Measurements from ENCODE around the gene HAND1. TPM values are rescaled to one million over a fixed set of nuclear protein-coding genes. Genes with fewer than 3 reads are reported as not detected.
A peak's percentile ranks its signal among the peaks of the same experiment; 100 is the strongest.

Gene HAND1
- total RNA-seq, result not detected

DNA sequence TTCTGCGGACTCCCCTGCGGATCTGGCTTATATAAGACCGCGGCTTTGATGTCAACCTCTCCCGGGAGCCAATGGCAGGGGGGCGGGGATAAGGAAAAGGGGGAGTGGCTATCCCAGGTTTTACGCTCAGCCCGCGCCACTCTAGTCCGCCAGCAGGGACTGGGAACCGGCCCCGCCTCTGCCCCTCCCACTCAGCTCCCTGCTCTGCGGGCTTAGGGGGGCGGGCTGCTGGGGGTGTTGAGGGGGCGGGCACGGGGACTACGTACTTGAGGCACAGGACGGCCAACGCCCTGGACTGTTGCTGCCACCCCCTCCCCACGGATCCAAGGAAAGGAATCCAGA lies at the start of gene HAND1:
HAND1 (minus strand) TSS at position 4 of the 342 bp plus-strand sequence. CDS start 219 bp downstream, outside the sequence.
- H3K9me3 Mint-ChIP-seq, result no peaks in the 10 kb centered on the region
- DNase-seq (no peak), ATAC-seq (replicated peaks in 1 of 2) (no peak)
- H3K4me1 Mint-ChIP-seq (ENCODE audit: low read depth), result peaks cover 58% of the 10 kb centered on the region
- H3K4me3 Mint-ChIP-seq, result peak within 1 kb of the TSS; percentile 44 to 69
- H3K27me3 Mint-ChIP-seq (ENCODE audit: low read depth), result peaks cover 86% of the 10 kb centered on the region
- peak within 1 kb of the TSS; percentile 4 for H3K27ac Mint-ChIP-seq
- H3K36me3 Mint-ChIP-seq (ENCODE audit: insufficient read depth in 2 of 2), result peaks cover 0 to 3% of the 10 kb centered on the region in 2 donors

DNA sequence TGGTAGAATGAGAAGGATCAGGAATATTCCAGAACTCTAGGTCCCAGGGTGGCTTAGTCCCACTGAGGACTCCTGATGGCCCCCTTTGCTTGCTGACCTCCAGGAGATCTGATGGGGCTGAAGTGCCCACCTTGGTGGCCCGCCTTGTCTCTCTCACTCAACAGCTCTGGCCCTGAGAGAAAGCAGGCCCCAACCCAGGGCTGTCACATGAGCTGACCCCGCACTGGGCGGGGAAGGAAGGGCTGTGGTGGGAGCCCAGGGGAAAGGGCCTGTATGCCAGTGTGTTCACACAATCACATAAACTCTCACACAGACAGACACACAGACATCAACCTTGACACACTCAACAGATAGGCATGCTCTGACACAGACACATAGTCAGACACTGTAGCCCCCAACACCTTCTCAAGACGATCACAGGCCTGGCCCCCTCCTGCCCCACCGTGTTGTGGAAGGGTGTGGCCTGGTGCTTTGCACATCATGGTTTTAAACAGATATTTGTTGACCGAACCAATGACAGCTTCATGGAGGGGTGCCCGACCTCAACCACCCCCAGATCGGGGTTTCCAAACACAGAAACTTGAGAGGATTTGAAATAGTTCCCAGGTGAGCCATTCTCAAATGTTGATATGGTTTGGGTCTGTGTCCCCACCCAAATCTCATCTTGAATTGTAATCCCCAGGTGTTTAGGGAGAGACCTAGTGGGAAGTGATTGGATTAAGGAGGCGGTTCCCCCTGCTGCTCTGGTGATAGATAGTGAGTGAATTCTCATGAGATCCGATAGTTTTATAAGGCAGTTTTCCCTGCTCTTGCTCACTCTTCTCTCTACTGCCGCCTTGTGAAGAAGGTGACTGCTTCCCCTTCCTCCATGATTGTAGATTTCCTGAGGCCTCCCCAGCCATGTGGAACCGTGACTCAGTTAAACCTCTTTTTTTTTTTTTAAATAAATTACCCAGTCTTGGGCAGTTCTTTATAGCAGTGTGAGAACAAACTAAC lies 48.5 kb upstream of the HAND1 start:
- no peak overlapping the region for H3K27ac Mint-ChIP-seq
- ATAC-seq (replicated peaks in 1 of 2) (no peak), DNase-seq (no peak)
- peaks cover 45% of the 10 kb centered on the region for H3K27me3 Mint-ChIP-seq (ENCODE audit: low read depth)
- no peaks in the 10 kb centered on the region for H3K4me1 Mint-ChIP-seq (ENCODE audit: low read depth)
- H3K4me3 Mint-ChIP-seq, result no peak overlapping the region
- H3K9me3 Mint-ChIP-seq, result no peaks in the 10 kb centered on the region
- no peaks in the 10 kb centered on the region for H3K36me3 Mint-ChIP-seq (ENCODE audit: insufficient read depth in 2 of 2)

DNA sequence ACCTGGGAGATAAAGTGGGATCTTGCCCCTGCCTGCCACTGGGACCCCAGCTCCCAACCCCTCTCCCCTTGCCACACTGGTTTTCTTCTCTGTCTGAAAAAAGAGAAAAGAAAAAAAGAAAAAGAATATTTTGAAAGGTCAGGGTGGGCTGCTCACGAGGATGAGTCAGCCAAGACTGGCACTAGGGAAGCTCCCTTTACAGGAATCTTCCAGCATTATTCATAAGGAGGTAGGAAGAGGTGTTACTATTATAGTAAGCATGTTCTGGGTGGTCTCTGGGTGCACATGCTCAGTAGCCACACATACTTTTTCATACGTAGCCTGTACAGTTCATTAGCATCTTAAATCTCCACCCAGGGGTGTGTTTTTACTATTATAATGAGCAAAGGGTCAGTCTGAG lies 46.8 kb upstream of the HAND1 start:
- Mint-ChIP-seq H3K27ac (no peak overlapping the region), H3K9me3 (no peaks in the 10 kb centered on the region), H3K4me1 (ENCODE audit: low read depth) (no peaks in the 10 kb centered on the region), H3K4me3 (no peak overlapping the region), H3K36me3 (ENCODE audit: insufficient read depth in 2 of 2) (no peaks in the 10 kb centered on the region), H3K27me3 (ENCODE audit: low read depth) (peaks cover 48% of the 10 kb centered on the region)
- ATAC-seq (replicated peaks in 1 of 2) (no peak), DNase-seq (no peak)

DNA sequence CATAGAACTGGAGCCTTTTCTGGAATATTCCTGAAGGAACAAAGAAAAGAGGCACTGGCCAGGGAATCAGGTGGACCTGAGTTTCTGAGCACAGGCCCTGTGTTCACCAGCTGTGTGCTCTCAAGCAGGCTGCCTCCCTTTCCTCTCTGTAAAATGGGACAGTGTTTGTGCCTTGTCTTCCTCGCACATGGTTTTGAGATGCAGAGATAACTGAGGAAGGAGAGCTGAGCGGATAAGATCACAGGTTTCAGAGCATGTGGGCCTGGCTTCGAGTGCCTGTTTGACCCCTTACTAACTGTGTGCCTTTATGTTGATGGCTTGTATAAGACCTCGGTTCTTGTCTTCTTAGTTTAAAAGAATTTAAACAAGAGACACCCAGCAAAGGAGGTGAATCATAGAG lies 46.2 kb upstream of the HAND1 start:
- peaks cover 52% of the 10 kb centered on the region for H3K27me3 Mint-ChIP-seq (ENCODE audit: low read depth)
- no peaks in the 10 kb centered on the region for H3K4me1 Mint-ChIP-seq (ENCODE audit: low read depth)
- no peaks in the 10 kb centered on the region for H3K36me3 Mint-ChIP-seq (ENCODE audit: insufficient read depth in 2 of 2)
- no peak for DNase-seq
- no peak for ATAC-seq (replicated peaks in 1 of 2)
- no peak overlapping the region for H3K27ac Mint-ChIP-seq
- no peak overlapping the region for H3K4me3 Mint-ChIP-seq
- H3K9me3 Mint-ChIP-seq, result no peaks in the 10 kb centered on the region

DNA sequence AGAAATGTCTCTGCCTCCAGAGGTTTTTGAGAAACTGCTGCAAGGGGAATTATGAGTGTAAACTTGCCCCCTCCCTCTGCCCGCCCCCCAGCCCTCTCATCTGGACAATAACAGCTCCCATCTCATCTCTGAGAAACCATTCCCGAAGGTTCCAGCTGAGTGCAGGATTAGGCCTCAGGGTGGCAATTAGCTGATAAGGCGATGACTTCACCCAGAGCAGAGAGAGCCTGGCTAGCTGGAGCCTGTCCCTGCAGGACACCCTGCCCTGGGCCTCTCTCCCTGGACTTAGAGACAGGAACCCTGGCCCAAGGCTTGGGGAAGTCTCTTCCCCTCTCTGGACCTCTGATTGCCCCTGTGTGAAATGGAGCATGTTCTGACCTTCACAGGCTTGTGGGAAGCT lies 45.7 kb upstream of the HAND1 start:
- ATAC-seq (replicated peaks in 1 of 2), result no peak
- Mint-ChIP-seq H3K27ac (no peak overlapping the region), H3K4me3 (no peak overlapping the region), H3K9me3 (no peaks in the 10 kb centered on the region), H3K4me1 (ENCODE audit: low read depth) (no peaks in the 10 kb centered on the region), H3K36me3 (ENCODE audit: insufficient read depth in 2 of 2) (no peaks in the 10 kb centered on the region), H3K27me3 (ENCODE audit: low read depth) (peaks cover 52% of the 10 kb centered on the region)
- no peak for DNase-seq

DNA sequence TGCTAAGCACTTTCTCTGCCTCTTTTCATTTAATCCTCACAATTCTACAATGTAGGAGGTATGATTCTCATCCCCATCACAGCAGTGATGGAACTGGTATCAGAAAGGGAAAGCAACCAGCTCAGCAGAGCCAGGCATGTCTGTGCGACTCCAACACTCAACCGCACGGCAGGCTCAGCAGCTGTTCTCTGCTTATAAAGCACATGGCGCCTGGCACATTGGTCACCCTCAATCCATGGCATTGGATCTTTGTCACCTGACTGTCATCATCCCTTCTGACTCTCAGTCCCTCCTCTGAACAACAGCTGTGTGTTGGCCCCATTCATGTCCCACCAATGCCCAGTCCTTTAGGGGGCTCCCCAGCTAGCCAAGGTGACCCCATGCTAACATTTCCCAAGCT lies 45.1 kb upstream of the HAND1 start:
- ATAC-seq (replicated peaks in 1 of 2) (no peak), DNase-seq (no peak)
- no peak overlapping the region for H3K4me3 Mint-ChIP-seq
- H3K9me3 Mint-ChIP-seq, result no peaks in the 10 kb centered on the region
- H3K27ac Mint-ChIP-seq, result no peak overlapping the region
- no peaks in the 10 kb centered on the region for H3K36me3 Mint-ChIP-seq (ENCODE audit: insufficient read depth in 2 of 2)
- peaks cover 52% of the 10 kb centered on the region for H3K27me3 Mint-ChIP-seq (ENCODE audit: low read depth)
- H3K4me1 Mint-ChIP-seq (ENCODE audit: low read depth), result no peaks in the 10 kb centered on the region

DNA sequence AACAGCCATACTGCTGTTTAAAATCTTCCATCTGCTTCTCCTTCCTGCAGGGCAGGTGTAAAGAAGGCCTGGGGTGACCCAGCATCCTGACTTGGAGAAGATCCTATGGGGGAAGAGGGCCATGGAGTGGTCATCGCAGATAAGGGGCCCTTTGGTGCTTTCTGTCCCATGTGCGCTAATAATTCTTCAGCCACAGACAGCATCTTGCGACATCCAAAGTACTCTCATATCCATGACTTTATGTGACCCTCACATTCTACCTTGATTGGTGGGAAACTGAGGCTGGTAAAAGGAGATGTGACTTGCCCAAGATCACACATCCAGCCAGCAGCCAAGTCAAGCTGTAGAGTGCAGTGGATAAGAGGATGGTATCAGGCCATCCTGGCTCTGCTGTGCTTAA lies 44.3 kb upstream of the HAND1 start:
- DNase-seq, result no peak

DNA sequence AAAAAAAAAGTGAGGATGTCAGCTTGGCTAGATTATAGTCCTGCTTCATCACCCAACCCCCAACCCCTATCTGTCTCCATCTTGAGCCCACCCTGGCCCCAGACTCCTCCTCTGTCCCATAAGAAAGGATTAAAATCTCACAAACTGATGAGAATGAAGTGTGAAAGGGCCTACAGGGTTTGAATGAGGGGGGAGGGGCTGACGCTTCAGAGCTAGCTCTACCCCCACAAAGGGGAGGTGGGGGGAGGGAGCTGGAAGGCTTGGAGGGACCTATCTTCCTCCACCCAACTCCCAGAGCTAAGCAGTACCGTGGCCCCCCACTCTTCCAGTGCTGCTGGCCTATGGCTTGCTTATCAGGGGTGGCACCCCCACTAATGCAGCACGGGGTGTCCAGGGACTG lies 43.7 kb upstream of the HAND1 start:
- H3K9me3 Mint-ChIP-seq, result no peaks in the 10 kb centered on the region
- no peaks in the 10 kb centered on the region for H3K4me1 Mint-ChIP-seq (ENCODE audit: low read depth)
- DNase-seq (no peak), ATAC-seq (replicated peaks in 1 of 2) (no peak)
- no peak overlapping the region for H3K27ac Mint-ChIP-seq
- H3K36me3 Mint-ChIP-seq (ENCODE audit: insufficient read depth in 2 of 2), result no peaks in the 10 kb centered on the region
- H3K27me3 Mint-ChIP-seq (ENCODE audit: low read depth), result peaks cover 53% of the 10 kb centered on the region
- no peak overlapping the region for H3K4me3 Mint-ChIP-seq

More for the DNA sequence above, 44.3 kb upstream of the HAND1 start:
- no peaks in the 10 kb centered on the region for H3K4me1 Mint-ChIP-seq (ENCODE audit: low read depth)
- H3K4me3 Mint-ChIP-seq, result no peak overlapping the region
- peaks cover 53% of the 10 kb centered on the region for H3K27me3 Mint-ChIP-seq (ENCODE audit: low read depth)
- no peaks in the 10 kb centered on the region for H3K36me3 Mint-ChIP-seq (ENCODE audit: insufficient read depth in 2 of 2)
- no peak overlapping the region for H3K27ac Mint-ChIP-seq
- no peaks in the 10 kb centered on the region for H3K9me3 Mint-ChIP-seq
- ATAC-seq (replicated peaks in 1 of 2), result no peak

DNA sequence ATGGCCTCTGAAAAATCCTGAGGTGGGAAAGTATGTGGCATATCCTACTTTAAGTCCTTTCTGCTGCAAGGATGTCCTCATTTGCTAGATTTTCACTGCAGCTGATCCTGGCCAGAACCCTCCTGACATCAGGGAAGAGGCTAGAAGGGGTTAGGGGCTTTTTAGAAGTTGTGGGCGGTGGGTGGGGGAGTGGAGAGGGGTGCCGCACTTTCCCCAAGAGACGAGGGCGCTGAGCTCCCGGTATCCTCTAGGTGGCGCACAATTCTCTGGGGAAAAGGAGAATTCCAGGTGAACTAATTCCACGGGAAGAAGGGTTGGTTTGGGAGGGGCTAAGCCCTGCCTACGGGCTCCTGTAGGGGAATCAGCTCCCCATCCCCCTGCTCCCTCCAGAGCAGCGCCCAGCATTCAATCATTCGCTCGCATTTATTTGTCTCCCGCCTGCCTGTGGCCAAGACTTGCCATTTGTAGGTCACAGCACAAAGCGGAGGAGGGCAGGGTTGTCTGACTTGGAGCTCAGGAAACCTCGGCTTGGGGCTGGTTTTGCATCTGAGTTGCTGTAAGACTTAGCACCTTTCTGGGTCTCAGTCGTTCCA lies 42.9 kb upstream of the HAND1 start:
- Mint-ChIP-seq H3K4me3 (no peak overlapping the region), H3K27ac (no peak overlapping the region), H3K27me3 (ENCODE audit: low read depth) (peaks cover 53% of the 10 kb centered on the region), H3K9me3 (no peaks in the 10 kb centered on the region), H3K36me3 (ENCODE audit: insufficient read depth in 2 of 2) (no peaks in the 10 kb centered on the region), H3K4me1 (ENCODE audit: low read depth) (no peaks in the 10 kb centered on the region)
- DNase-seq (no peak), ATAC-seq (replicated peaks in 1 of 2) (no peak)

DNA sequence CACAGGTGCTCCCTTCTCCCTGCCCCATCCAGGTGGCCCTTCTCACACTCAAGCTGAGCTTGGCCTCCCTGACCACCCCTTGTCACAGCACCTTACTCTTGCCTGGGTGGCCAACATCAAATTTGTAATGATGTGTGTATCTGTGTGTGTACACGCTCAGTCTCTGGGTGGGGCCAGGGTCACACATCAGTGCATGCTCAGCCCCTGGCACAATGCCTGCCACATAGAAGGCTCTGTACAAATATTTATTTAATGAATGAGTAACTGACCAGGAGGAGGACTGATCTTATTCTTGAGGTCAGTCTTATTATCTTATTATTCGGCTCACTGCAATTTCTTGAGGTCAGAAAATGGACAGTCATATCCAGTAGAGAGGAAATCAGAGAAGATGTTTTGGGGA lies 41.3 kb upstream of the HAND1 start:
- H3K36me3 Mint-ChIP-seq (ENCODE audit: insufficient read depth in 2 of 2), result no peaks in the 10 kb centered on the region
- H3K4me3 Mint-ChIP-seq, result no peak overlapping the region
- no peaks in the 10 kb centered on the region for H3K9me3 Mint-ChIP-seq
- peaks cover 60% of the 10 kb centered on the region for H3K27me3 Mint-ChIP-seq (ENCODE audit: low read depth)
- DNase-seq (no peak), ATAC-seq (replicated peaks in 1 of 2) (no peak)
- H3K27ac Mint-ChIP-seq, result no peak overlapping the region
- peaks cover 14% of the 10 kb centered on the region for H3K4me1 Mint-ChIP-seq (ENCODE audit: low read depth)

DNA sequence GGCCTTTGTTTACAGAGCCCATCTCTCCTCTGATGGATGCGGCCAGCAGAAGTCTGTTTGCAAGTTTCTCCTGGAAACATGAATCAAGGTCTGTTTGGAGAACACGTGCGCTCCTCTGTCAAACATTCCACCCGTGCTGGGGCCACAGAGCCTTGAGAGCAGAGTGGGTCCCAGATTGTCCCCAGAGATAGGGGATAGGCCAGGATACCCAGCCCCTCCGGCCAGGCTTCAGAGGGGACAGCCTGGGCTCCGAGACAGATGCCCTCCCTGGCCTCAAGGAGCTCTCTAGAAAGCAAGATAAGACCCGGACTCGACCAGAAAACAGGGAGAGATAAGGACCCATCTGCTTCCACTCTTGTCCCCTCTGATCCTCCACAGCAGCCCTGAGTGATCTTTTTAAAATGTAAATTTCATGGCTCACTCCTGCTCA lies 40.4 kb upstream of the HAND1 start:
- Mint-ChIP-seq H3K4me1 (ENCODE audit: low read depth) (peaks cover 23% of the 10 kb centered on the region), H3K27me3 (ENCODE audit: low read depth) (peaks cover 62% of the 10 kb centered on the region), H3K27ac (no peak overlapping the region), H3K9me3 (no peaks in the 10 kb centered on the region), H3K4me3 (no peak overlapping the region), H3K36me3 (ENCODE audit: insufficient read depth in 2 of 2) (no peaks in the 10 kb centered on the region)
- ATAC-seq (replicated peaks in 1 of 2) (no peak), DNase-seq (no peak)

DNA sequence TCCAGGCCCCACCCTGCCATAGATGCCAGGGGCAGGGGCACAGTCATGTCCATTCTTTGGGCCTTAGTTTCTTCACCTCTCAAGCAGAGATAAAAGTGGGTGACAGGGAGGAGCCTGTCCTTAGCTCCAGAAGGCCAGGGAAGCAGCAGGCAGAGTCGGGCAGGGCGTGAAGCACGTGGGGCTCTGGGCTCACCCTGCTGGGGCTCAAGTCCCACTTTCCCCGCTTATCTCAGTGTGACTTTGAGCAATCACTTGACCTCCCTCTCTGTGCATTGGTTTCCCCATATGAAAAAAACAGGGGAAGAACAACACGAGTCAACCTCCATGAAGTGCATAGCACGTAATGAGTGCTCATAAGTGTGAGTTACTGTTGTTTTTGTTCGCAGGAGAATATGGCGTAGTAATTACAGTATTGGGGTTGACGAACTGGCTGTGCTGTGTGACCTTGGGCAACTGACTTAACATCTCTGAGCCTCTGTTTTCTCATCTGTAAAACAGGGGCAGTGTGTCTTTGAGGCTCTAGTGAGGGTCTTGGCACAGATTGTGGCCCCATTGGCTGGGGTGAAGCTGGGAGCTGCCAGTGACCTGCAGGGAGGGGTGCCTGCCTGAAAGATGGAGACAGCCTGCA lies 39.9 kb upstream of the HAND1 start:
- no peaks in the 10 kb centered on the region for H3K9me3 Mint-ChIP-seq
- ATAC-seq (replicated peaks in 1 of 2), result no peak
- H3K27me3 Mint-ChIP-seq (ENCODE audit: low read depth), result peaks cover 59% of the 10 kb centered on the region

DNA sequence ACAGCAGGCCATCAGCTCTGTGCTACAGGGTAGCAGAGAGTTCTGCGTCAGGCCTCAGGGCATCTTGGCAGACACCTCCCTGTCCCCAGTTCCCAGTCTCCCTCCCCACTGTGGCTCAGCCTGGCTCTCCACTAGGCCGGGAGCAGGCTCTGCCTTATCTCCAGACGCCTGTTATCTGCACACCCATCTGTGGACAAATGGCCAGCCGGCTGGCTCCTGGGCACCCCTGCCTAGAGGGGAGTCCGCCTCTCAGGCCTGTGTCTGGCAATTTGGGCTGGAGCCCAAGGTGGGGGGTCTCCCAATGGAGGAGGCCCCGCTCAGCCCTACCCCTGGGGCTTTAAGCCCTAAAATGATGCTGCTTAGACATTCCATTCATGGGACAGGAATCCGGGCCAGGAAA lies 39.2 kb upstream of the HAND1 start:
- no peak for DNase-seq
- Mint-ChIP-seq H3K36me3 (ENCODE audit: insufficient read depth in 2 of 2) (no peaks in the 10 kb centered on the region), H3K4me3 (no peak overlapping the region), H3K9me3 (no peaks in the 10 kb centered on the region), H3K4me1 (ENCODE audit: low read depth) (peaks cover 26% of the 10 kb centered on the region), H3K27me3 (ENCODE audit: low read depth) (peaks cover 52% of the 10 kb centered on the region), H3K27ac (no peak overlapping the region)
- no peak for ATAC-seq (replicated peaks in 1 of 2)

More for the DNA sequence above, 39.9 kb upstream of the HAND1 start:
- H3K27ac Mint-ChIP-seq, result no peak overlapping the region
- H3K36me3 Mint-ChIP-seq (ENCODE audit: insufficient read depth in 2 of 2), result no peaks in the 10 kb centered on the region
- no peak for DNase-seq
- H3K4me1 Mint-ChIP-seq (ENCODE audit: low read depth), result peaks cover 26% of the 10 kb centered on the region
- no peak overlapping the region for H3K4me3 Mint-ChIP-seq
